GM19025 (cell line): Measurements from ENCODE around the gene DNAJC25.
A peak's percentile ranks its signal among the peaks of the same experiment; 100 is the strongest.

ENCODE experiments used
- ATAC-seq: cut with Tn5 transposase; IDR thresholded peaks from one replicate; pipeline ENCODE4 v1.9.1; 2021; ENCODE audit warnings: mild to moderate bottlenecking, low read depth, moderate library complexity; ENCODE audit not compliant: unreplicated experiment

Gene DNAJC25

GRCh38 chr9:111627260-111627963, 3.7 kb upstream of the DNAJC25 start:
- ATAC-seq, result no peak

GRCh38 chr9:111628411-111628810, 2.7 kb upstream of the DNAJC25 start:
- no peak for ATAC-seq

GRCh38 chr9:111630182-111630963, 761 bp upstream of the DNAJC25 start:
- ATAC-seq, result peak; percentile 9

- ATAC-seq, result no peak
These were observed 245 bp upstream of the DNAJC25 start for GRCh38 chr9:111630964-111631213.

GRCh38 chr9:111632060-111632459, 926 bp downstream of the DNAJC25 start:
- no peak for ATAC-seq

- no peak for ATAC-seq
These were observed 1.7 kb downstream of the DNAJC25 start for GRCh38 chr9:111632695-111633388.

GRCh38 chr9:111633389-111633736, 2.2 kb downstream of the DNAJC25 start:
- ATAC-seq, result no peak

- no peak for ATAC-seq
These were observed 3.7 kb downstream of the DNAJC25 start for GRCh38 chr9:111634860-111635259.

GRCh38 chr9:111637421-111637950, 6.4 kb downstream of the DNAJC25 start:
- ATAC-seq, result no peak

GRCh38 chr9:111644195-111644772, 13.2 kb downstream of the DNAJC25 start:
- no peak for ATAC-seq

GRCh38 chr9:111645806-111646205, 14.7 kb downstream of the DNAJC25 start:
- ATAC-seq, result no peak

GRCh38 chr9:111646417-111646816, 15.3 kb downstream of the DNAJC25 start:
- ATAC-seq, result no peak

- no peak for ATAC-seq
These were observed 16.9 kb downstream of the DNAJC25 start for GRCh38 chr9:111648066-111648465.

- ATAC-seq, result no peak
These were observed 17.9 kb downstream of the DNAJC25 start for GRCh38 chr9:111649016-111649415.

- ATAC-seq, result no peak
These were observed 25.9 kb downstream of the DNAJC25 start for GRCh38 chr9:111657051-111657450.

- ATAC-seq, result no peak
These were observed 27.8 kb downstream of the DNAJC25 start for GRCh38 chr9:111658943-111659342.

- no peak for ATAC-seq
These were observed 28.6 kb downstream of the DNAJC25 start for GRCh38 chr9:111659691-111660090.

- peak; percentile 92 for ATAC-seq
These were observed 30.1 kb downstream of the DNAJC25 start, which contains the start of gene GNG10 for GRCh38 chr9:111661150-111661801. Gene GNG10 (plus strand): TSS chr9:111661605. CDS start chr9:111661635, 30 bp downstream.

GRCh38 chr9:111661802-111662521, 30.8 kb downstream of the DNAJC25 start:
- ATAC-seq, result peak; percentile 20
